Hypothalamus (tissue), 51 donors: ENCODE data around the gene LCE2C.
A peak's percentile ranks its signal among the peaks of the same experiment; 100 is the strongest.
"Not testable (repeated sequence)": the region's sequence is repeated elsewhere in the genome, so short reads cannot be mapped to it uniquely, and the experiment has no call there.

Experiments
- DNase-seq, 51 donors: peaks; one replicate each; lab custom pipeline; 2025; lab: John Stamatoyannopoulos, UW

Gene LCE2C, protein sequence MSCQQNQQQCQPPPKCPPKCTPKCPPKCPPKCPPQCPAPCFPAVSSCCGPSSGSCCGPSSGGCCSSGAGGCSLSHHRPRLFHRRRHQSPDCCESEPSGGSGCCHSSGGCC

DNA sequence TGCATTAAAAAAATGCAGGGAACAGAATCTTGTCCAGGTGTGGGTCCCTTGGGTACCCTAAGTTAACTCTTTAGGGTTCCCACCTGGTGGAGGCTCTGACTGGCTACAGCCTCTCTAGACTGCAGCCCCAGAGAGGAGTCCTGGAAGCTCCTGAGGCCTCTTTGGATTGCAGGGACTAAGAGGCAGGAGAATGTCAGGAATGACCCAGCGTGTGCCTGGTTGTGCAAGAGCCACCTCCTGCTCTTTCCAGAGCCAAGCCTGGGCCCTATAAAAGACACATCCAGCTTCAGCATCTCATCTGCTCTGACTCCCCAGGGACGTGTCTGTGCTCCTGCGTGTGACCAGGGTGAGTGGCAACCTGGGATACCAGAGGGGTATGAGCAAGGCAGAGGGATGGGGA is at the start of gene LCE2C:
LCE2C (plus strand) TSS at position 297 of the 400 bp plus-strand sequence. CDS start 737 bp downstream, outside the sequence.
- DNase-seq = not testable (repeated sequence)

DNA sequence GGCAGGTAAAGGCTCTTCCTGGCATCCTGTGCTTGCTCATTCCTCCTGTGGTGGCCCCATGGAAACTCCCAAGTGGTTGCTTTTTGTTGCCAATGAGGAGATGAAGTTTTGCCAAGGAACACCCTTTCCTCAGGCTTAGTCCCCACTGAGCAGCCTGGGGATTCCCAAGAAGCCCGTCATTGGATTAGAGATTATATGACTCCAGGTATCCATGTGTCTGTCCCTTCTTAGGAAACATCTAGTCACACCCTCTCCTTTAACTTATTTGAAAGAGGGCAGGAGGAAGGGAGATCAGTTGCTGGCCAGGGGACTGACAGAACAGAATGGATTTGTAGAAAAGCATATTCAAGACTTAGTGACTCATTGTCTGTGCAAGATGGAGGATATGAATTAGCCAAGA is 48.3 kb upstream of the LCE2C start:
- no peak for DNase-seq

DNA sequence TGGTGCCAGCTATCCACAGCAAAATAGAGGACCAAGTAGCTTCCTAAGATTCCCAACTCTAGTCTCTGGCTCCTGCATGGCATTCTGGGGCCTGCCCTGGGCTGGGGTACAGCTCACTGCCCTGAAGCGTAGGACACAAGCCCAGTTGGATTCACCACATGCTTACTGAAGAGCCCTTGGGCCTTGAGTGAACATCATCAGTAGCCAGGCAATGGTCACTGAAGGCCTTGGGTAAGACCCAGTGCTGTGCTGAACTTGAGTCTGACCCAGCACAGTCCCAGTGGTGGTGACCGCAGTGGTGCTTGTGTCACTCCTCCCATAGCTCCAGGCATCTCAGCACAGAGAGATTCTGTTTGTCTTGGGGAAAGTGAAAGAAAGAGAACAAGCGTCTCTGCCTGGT is 44.5 kb upstream of the LCE2C start:
- DNase-seq = no peak

DNA sequence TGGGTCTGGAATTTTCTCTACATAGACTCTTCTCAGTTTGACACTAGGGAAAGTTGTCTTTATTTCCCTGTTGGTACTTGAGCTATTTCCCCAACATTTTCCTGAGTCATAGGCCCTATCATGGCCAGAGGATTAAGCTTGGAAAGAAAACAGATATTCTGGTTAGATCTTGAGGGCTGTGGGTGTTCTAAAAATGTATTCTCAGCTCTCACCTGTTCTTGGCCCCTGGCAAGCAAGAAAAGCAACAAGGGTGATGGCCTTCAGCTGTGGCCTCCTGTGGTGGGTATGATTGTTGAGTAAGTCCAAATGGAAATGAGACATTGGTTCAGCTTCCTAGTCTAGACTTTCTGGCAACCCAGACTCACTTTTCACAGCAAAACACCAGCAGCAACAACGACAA is 34.7 kb upstream of the LCE2C start:
- no peak for DNase-seq

DNA sequence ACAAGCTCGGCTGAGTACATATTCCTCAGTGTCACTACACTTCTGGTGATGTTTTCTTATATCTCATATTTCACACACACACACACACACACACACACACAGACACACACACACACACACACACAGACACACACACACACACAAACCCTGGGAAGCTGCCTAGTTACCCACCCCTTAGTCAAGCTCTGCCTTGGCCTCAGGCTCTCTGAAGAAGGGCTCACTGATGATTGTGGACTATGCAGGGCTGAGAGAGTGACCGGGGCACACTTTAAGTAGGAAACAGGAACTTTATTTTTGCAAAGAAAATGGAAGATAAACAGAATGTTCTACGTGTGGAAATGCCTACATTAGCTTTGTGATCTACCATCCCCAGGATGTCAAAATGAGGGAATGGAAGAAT is 31.1 kb upstream of the LCE2C start:
- no peak for DNase-seq

DNA sequence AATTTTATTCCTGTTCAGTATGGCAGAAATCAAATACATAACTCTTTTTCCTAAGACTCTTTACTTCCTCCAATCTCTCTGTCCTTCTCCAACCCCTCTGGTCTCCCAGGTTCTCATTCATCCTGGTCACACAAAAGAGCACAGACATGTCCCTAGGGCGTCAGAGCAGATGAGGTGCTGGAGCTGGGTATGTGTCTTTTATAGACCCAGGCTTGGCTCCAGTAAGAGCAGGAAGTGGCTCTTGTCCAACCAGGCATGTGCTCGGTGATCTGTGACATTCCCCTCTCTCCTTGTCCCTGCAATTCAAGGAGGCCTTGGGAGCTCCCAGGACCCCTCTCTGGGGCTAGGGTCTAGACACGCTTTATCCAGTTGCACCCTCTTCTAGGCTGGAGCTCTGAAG is 29.9 kb upstream of the LCE2C start:
- no peak for DNase-seq

DNA sequence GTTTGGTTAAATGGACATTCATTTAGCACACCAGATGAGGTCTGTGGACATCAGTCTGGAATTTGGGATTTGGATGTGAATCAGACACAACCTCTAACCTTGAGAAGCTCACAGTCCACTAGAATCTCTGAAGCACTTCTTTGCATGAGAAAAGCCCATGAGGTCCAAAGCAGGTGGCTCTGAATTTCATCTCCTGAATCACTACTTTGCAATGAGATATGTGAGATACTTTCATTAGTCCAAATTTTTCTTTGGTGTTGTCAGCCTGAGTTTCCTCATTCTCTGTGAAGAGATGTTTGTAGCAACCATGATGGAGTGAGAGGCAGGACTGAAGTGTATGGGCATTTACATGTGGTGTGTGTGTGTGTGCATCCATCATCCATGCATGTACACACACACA is 28.4 kb upstream of the LCE2C start:
- no peak for DNase-seq

DNA sequence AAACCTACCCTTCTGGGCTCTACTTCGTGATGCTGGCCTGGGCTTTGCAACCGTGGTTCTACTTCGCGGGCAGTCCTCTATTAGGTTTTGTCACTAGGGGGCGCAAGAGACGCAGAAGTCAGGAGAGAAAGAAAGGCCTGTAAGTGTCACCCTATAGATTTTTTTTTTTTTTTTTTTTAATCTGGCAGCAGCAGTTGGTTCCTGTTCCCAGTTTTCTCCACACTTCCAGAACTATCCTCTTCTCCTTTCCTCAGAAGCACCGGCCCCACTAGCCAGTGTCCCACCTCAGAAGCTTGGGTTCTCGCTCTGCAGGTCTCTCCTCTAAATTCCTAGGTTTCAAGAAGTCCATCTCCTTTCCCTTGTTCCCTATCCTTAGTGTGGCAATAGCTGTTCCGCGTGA is 21.0 kb upstream of the LCE2C start:
- DNase-seq = peak in 29 of 51 donors; percentile 0 to 59 (median 4)

DNA sequence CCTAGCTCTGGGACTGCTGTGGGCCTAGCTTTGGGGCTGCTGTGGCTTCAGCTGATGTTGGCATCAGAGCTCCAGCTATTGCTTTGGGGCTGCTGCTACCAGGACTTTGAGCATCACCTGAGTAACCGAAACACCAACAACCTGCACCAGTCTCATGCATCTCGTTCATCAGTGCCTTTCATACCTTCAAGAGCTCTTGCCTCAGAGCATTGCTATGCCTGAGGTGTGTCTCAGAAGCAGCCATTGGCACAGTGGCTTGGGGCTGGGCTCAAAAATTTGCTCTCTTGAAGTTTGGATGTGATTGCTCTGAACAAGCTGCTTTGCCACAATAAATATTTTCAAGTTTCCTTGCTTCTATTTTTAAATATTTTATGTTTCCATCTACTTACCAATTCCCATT is 18.6 kb upstream of the LCE2C start:
- no peak for DNase-seq

DNA sequence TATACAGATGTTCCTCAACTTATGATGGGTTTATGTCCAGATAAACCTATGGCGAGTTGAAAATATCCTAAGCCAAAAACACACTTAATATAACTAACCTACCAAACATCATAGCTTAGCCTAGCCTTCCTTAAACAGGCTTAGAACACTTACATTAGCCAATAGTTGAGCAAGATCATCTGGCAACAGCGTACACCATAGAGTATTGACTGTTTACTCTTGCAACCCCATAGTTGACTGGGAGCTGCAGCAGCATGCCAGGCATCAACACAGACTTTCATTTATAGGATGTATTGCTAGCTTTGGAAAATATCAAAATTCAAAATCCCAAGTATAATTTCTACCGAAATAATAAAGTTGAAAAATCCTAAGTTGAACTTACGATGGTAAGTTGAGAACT is 17.4 kb upstream of the LCE2C start:
- no peak for DNase-seq

DNA sequence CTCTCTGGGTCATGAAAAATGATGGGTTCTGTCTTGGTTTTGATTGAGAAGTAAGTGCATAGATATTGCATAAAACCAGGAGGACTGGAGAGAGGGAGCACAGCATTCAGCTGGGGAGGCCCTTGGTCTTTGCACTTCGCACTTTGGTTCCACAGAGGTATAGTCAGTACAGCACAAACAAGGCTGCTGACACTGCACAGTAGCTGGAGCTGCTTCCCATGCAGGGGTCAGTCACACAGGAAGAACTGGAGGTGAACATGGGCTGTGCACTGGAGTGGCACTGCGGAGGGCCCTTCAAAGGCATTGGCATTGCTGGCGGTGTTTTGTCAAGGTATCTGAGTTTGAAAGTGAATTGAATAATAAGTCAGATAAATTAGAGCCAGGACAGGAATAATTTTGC is 16.4 kb upstream of the LCE2C start:
- DNase-seq = no peak

DNA sequence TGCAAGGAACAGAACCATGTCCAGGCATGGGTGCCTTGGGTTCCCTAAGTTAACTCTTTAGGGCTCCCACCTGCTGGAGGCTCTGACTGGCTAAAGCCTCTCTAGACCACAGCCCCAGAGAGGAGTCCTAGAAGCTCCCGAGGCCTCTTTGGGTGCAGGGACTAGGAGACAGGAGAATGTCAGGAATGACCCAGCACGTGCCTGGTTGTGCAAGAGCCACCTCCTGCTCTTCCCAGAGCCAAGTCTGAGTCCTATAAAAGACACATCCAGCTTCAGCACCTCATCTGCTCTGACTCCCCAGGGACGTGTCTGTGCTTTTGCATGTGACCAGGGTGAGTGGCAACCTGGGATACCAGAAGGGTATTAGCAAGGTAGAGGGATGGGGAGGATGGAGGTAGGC is 12.0 kb upstream of the LCE2C start, which contains the start of gene LCE2D:
LCE2D (plus strand) TSS at position 283 of the 400 bp plus-strand sequence. CDS start 726 bp downstream, outside the sequence.
- no peak for DNase-seq

DNA sequence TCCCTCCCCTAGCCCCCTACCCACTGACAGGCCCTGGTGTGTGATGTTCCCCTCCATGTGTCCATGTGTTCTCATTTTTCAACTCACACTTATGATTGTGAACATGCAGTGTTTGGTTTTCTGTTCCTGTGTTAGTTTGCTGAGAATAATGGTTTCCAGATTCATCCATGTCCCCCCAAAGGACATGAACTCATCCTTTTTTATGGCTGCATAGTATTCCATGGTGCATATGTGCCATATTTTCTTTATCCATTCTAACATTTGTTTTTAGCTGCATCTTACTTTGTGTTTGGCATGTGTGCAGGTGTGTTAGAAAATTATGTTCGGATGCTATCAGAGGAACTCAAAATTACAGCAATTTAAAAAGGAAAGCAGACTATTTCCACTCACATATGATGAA is 8.9 kb upstream of the LCE2C start:
- not testable (repeated sequence) for DNase-seq

DNA sequence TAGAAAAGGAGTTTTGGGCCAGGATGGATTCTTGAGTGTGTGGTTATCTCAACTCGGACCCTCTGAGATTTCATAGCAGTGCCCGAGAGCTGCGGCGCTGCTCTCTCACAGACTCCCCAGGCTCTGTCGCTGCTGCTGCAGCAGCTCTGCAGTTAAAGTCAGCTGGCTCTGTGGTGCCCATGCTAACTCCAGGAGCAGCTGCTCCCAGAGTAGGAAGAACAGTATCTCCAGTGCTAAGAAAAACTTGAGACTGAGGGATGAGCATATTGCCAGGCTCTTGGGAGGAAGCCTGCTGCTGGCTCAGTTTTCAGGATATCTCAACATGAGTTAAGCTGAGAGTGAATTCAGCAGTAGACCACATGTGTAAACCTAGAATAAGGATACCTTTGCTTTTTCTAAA is 7.4 kb upstream of the LCE2C start:
- DNase-seq = no peak

DNA sequence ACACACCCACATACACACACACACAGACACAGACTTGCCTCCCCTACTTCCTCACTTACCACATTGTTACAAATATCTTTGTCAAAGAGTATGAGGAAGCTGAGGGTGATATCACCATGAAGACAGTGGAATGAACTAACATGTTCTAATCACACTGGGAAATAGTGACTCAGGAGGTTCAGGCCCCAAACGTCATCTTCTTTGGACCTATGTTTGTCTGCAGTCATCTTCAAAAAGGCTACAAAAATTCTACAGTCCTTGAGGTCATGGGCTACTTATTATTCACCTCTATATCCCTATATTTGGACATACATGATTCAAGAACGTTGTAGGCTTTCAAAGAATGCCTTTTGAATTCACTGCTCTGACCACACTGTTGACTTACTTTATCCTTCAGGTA is 2.1 kb upstream of the LCE2C start:
- no peak for DNase-seq

DNA sequence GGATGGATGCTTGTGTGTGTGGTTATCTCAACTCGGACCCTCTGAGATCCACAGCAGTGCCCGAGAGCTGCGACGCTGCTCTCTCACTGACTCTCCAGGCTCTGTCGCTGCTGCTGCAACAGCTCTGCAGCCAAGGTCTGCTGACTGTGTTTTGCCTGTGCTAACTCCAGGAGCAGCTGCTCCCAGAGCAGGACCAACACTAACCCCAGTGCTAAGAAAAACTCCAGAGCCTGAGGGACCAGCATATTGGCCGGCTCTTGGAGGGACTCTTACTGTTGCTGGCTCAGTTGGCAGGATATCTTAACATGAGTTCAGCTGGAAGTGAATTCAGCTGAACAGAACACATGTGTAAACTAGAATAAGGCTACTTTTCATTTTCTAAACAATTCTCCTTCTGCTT is 4.4 kb downstream of the LCE2C start:
- no peak for DNase-seq

DNA sequence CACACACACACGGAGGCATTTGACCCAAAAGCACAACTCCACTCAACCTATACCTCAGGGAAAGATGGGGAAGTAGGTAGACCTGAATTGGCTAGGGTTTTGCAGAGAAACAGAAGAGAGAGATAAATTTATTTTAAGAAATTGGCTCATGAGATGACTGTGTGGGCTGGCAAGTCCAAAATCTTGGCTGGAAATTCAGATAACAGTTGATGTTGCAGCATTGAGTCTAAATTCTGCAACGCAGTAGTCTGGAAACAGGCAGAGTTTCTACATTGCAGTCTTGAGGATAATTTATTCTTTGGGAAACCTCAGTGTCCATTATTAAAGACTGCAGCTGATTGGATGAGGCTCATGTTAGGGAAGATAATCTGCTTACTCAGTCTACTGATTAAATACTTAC is 6.5 kb downstream of the LCE2C start:
- DNase-seq = no peak

DNA sequence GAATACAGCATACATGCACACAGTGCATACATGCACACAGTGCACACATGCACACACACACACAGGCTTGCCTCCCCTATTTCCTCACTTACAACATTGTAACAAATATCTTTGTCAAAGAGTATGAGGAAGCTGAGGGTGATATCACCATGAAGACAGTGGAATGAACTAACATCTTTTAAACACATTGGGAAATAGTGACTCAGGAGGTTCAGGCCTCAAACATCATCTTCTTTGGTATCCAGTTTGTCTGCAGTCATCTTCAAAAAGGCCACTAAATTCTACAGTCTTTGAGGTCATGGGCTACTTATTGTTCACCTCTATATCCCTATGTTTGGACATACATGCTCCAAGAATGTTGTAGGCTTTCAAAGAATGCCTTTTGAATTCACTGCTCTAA is 8.8 kb downstream of the LCE2C start:
- DNase-seq = no peak

DNA sequence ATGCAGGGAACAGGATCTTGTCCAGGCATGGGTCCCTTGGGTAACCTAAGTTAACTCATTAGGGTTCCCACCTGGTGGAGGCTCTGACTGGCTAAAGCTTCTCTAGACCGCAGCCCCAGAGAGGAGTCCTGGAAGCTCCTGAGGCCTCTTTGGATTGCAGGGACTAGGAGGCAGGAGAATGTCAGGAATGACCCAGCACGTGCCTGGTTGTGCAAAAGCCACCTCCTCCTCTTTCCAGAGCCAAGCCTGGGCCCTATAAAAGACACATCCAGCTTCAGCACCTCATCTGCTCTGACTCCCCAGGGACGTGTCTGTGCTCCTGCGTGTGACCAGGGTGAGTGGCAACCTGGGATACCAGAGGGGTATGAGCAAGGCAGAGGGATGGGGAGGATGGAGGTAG is 10.7 kb downstream of the LCE2C start, which contains the start of gene LCE2B:
LCE2B (plus strand) TSS at position 301 of the 400 bp plus-strand sequence. CDS start 721 bp downstream, outside the sequence.
- DNase-seq = not testable (repeated sequence)

DNA sequence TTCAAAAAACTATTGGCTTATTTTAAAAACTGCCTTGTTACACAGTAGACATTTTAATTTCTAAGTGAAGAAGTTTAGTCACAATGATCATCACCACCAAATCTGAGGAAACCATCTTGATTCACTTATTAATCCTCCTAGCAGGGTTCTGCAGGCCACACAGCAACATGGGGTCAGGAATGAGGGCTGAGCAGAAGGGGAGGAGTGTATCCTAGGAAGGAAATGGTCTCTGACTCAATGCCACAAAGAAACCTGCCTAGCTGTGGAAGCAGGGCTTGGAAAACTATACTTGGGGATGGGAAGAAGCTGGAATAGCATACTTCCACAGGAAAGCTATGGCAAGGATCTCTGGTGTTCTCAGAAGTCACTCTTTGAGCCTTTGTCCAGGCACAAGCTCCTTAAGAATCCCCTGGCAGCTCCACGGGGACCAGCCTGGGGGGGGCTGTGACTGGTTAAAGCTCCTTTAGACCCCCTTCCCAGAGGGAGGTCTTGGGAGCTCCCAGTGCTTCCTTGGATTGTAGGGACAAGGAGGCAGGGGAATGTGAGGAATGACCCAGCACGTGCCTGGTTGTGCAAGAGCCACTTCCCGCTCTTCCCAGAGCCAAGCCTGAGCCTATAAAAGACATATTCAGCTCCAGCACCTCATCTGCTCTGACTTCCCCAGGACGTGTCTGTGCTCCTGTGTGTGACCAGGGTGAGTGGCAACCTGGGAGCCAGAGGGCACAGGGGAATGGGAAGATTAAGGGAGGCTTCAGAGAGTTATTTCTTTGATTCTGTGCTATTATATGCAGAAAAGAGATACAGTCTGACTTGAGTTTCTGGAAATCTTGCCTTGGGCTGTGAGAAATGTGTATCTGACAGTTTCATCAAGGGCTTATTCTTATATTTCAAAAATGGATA is 22.9 kb downstream of the LCE2C start, which contains the start of gene LCE2A:
LCE2A (plus strand) TSS at position 645 of the 900 bp plus-strand sequence. CDS start 557 bp downstream, outside the sequence.
- no peak for DNase-seq

DNA sequence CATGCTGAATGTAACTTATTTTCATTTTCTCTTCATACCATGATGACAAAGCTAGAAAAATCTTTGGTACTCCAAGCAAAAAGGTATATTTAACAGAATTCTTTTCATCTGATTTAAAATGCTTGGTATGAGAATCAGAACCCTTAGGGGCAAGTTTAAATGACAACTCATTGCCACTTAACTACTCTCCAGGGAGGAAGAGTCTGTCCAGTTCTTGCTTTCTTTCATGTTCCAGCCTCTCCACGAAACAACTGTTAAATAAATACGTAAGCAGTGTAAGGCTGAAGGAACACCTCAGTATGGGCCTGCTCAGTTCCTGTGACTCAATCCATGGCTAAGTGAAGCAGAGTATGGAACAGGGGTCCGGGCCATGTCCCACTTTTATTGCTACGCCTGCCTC is 24.7 kb downstream of the LCE2C start:
- no peak for DNase-seq

DNA sequence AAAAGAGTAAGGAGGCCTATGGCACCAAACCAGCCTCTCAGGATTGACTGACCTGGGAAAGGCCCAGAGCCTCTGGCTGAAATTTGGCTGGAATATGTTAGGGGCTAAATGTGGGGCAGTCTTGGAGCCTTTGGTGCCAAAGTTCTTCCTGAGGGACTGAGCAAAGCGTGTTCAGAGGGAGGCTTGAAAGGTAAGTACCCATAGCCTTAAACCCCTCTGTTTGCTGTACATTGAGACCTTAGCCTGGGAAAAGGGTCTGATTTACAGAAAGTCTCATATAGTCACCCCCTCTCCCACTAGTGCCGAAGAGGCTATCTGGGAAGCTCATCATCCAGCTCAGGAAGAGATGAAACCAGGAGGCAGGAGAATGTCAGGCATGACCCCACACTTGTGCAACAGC is 32.8 kb downstream of the LCE2C start, which contains the start of gene LCE4A:
LCE4A (plus strand) TSS at position 301 of the 400 bp plus-strand sequence. CDS start 916 bp downstream, outside the sequence.
- no peak for DNase-seq
